ENCODE results near the gene ZNF837. TPM values are rescaled to one million over a fixed set of nuclear protein-coding genes. Genes with fewer than 3 reads are reported as not detected.

ZNF837 gene
- total and polyA plus RNA-seq, 2 of the 13 experiments (the other 11 are each of a cell fraction or from before 2014, with no cell fraction given) = 0.29 to 1.3 TPM

- peak; percentile 84 for TF ChIP-seq GMEB1 (CRISPR knock-in tag; IDR thresholded peaks at IDR 0.05; ENCODE audit: borderline replicate concordance)
- TF ChIP-seq FOXA3 (CRISPR knock-in tag; IDR thresholded peaks at IDR 0.05) = no peak; the same call in none of the 2 replicates
- peak; percentile 52; the same call in 1 of the 2 replicates for TF ChIP-seq GMEB2 (CRISPR knock-in tag; IDR thresholded peaks at IDR 0.05; ENCODE audit: low read depth)
- peak; percentile 58; the same call in 1 of the 2 replicates for TF ChIP-seq RNF2 (conservative IDR thresholded peaks at IDR 0.05; ENCODE audit: low read depth)
- no peak for TF ChIP-seq ZNF841 (CRISPR knock-in tag; IDR thresholded peaks at IDR 0.05; ENCODE audit: borderline replicate concordance)
- no peak for TF ChIP-seq GPBP1L1 (CRISPR knock-in tag; IDR thresholded peaks at IDR 0.05)
- TF ChIP-seq ZXDC (CRISPR knock-in tag; IDR thresholded peaks at IDR 0.05) = no peak
- peak; percentile 32; the same call in 1 of the 2 replicates for TF ChIP-seq REPIN1 (CRISPR knock-in tag; IDR thresholded peaks at IDR 0.05; ENCODE audit: borderline replicate concordance, low read depth)
- TF ChIP-seq NONO (IDR thresholded peaks at IDR 0.05) = no peak
- peak; percentile 90 for TF ChIP-seq NONO (CRISPR knock-in tag; conservative IDR thresholded peaks at IDR 0.05)
- TF ChIP-seq SNAPC5 (CRISPR knock-in tag; IDR thresholded peaks at IDR 0.05; ENCODE audit: borderline replicate concordance) = no peak
- no peak for TF ChIP-seq ZNF660 (CRISPR knock-in tag; IDR thresholded peaks at IDR 0.05; ENCODE audit: borderline replicate concordance, low read depth)
- TF ChIP-seq NFATC3 (CRISPR knock-in tag; IDR thresholded peaks at IDR 0.05) = no peak
- TF ChIP-seq POLR2G (IDR thresholded peaks at IDR 0.05; ENCODE audit: low read depth, low read length) = peak; percentile 93
- peak; percentile 79 for TF ChIP-seq POLR2AphosphoS5 (IDR thresholded peaks at IDR 0.05; ENCODE audit: low read depth, low read length)
- peak; percentile 51 for TF ChIP-seq ATF2 (CRISPR knock-in tag; IDR thresholded peaks at IDR 0.05)
- TF ChIP-seq KDM5B (CRISPR knock-in tag; IDR thresholded peaks at IDR 0.05; ENCODE audit: borderline replicate concordance) = peak; percentile 63; the same call in 1 of the 2 replicates
- peak; percentile 37 for TF ChIP-seq ZNF891 (CRISPR knock-in tag; IDR thresholded peaks at IDR 0.05)
Measured at GRCh38 chr19:58362272-58362994, 18.4 kb downstream of the ZNF837 start, which contains the start of gene ZNF497 (continued).
